HCT116 (cell line): ENCODE results near the gene LRRFIP2. TPM values are rescaled to one million over a fixed set of nuclear protein-coding genes. Genes with fewer than 3 reads are reported as not detected.

Experiments
- ATAC-seq: fragments of 200-7000 bp; cut with Tn5 transposase; 2 replicates; pipeline ENCODE4 v1.9.1; 2020; ENCODE audit warnings: mild to moderate bottlenecking, moderate library complexity
- BruUV-seq: library from RNA; stranded (reverse); fragments of 400-500 nt; replicated peaks from 2 replicates; lab custom pipeline; 2021; lab: Mats Ljungman, UMichigan
- CTCF ChIA-PET: fragments of 300-600 bp; sonication (Branson Sonifier 250); formaldehyde crosslinking; loops from one replicate; lab custom pipeline; 2021; ENCODE audit warnings: antibody characterized with exemption; lab: Charles Lee
- POLR2A ChIA-PET: fragments of 300-600, 350-600 bp; sonication (Branson Sonifier 250); formaldehyde crosslinking; loops from one replicate; lab custom pipeline; 2021; ENCODE audit warnings: antibody characterized with exemption; lab: Charles Lee
- RAD21 ChIA-PET, 2 experiments: fragments of 300-600 bp; sonication (Branson Sonifier 250); formaldehyde crosslinking; loops; one replicate each; lab custom pipeline; 2023; ENCODE audit warnings: low total read pairs in 2 of 2; ENCODE audit not compliant: uncharacterized antibody in 2 of 2, unreplicated experiment in 2 of 2, low non-redundant PET in 1 of 2; lab: Charles Lee
- DNase-seq: peaks from one replicate; pipeline ENCODE4 v3.0.0-alpha.2; 2010; ENCODE audit warnings: low read depth, low spot score
- H2AFZ ChIP-seq: fragments of 200-600 bp; shearing (Covaris generic), sonication (generic); 2 replicates; pipeline ENCODE4 v1.6.1; 2017; ENCODE audit warnings: low read depth, mixed run types, mixed read lengths, antibody characterized with exemption, low read length; ENCODE audit not compliant: poor library complexity, severe bottlenecking
- H3K27ac ChIP-seq: 2 replicates; pipeline ENCODE4 v1.5.1; 2012; ENCODE audit warnings: low read depth, low read length
- H3K27me3 ChIP-seq: fragments of 200-600 bp; sonication (generic); 2 replicates; pipeline ENCODE4 v1.6.1; 2016; ENCODE audit warnings: mixed run types, low read length, mixed read lengths; ENCODE audit not compliant: insufficient read depth
- H3K36me3 ChIP-seq, 2 experiments: fragments of 200-500 bp in 1 of 2; fragments of 200-600 bp in 1 of 2; sonication (Bioruptor generic) in 1 of 2; sonication (generic) in 1 of 2; 2 replicates each; pipeline versions ENCODE4 v1.5.1 to v1.6.1; 2014 to 2016; ENCODE audit warnings: low read length in 2 of 2, inconsistent platforms in 1 of 2, mixed read lengths in 1 of 2, mixed run types in 1 of 2; ENCODE audit not compliant: insufficient read depth in 2 of 2, control insufficient read depth in 1 of 2
- H3K4me1 ChIP-seq, 2 experiments: fragments of 200-600 bp in 1 of 2; sonication (generic) in 1 of 2; 2 replicates each; pipeline versions ENCODE4 v1.5.1 to v1.6.1; 2012 to 2017; ENCODE audit warnings: low read length in 2 of 2, inconsistent platforms in 1 of 2, mild to moderate bottlenecking in 1 of 2, mixed read lengths in 1 of 2, mixed run types in 1 of 2, moderate library complexity in 1 of 2; ENCODE audit not compliant: insufficient read depth in 2 of 2, control insufficient read depth in 1 of 2
- H3K4me2 ChIP-seq: fragments of 200-600 bp; sonication (generic); 2 replicates; pipeline ENCODE4 v1.6.1; 2017; ENCODE audit warnings: mixed run types, low read length, mixed read lengths
- H3K4me3 ChIP-seq, 2 experiments: fragments of 200-600 bp in 1 of 2; sonication (generic) in 1 of 2; replicated peaks in 1 of 2; 2 replicates each; pipeline ENCODE4 v1.5.1; 2011 to 2016; ENCODE audit warnings: low read length in 2 of 2, control low read depth in 1 of 2, low read depth in 1 of 2, mild to moderate bottlenecking in 1 of 2, mixed read lengths in 1 of 2, mixed run types in 1 of 2
- H3K79me2 ChIP-seq: fragments of 200-600 bp; sonication (generic); 2 replicates; pipeline ENCODE4 v1.6.1; 2017; ENCODE audit warnings: mild to moderate bottlenecking, mixed run types, low read length, moderate library complexity, mixed read lengths; ENCODE audit not compliant: insufficient read depth
- H3K9ac ChIP-seq: fragments of 200-600 bp; sonication (generic); 2 replicates; pipeline ENCODE4 v1.6.1; 2016; ENCODE audit warnings: low read length, mixed read lengths
- H3K9me2 ChIP-seq: fragments of 200-600 bp; sonication (generic), shearing (Covaris generic); 2 replicates; pipeline ENCODE4 v1.6.1; 2017; ENCODE audit warnings: mixed run types, mild to moderate bottlenecking, moderate library complexity; ENCODE audit not compliant: insufficient read depth
- H3K9me3 ChIP-seq, 2 experiments: fragments of 200-500 bp in 1 of 2; fragments of 200-600 bp in 1 of 2; sonication (Bioruptor generic) in 1 of 2; sonication (generic) in 1 of 2; 2 replicates each; pipeline ENCODE4 v1.6.1; 2014 to 2017; ENCODE audit warnings: low read length in 2 of 2, mixed read lengths in 2 of 2, inconsistent platforms in 1 of 2, low read depth in 1 of 2, mild to moderate bottlenecking in 1 of 2, mixed run types in 1 of 2, moderate library complexity in 1 of 2; ENCODE audit not compliant: control insufficient read depth in 1 of 2, insufficient read depth in 1 of 2
- H4K20me1 ChIP-seq: fragments of 200-600 bp; sonication (generic), shearing (Covaris generic); 2 replicates; pipeline ENCODE4 v1.6.1; 2017; ENCODE audit warnings: mixed run types, mild to moderate bottlenecking, moderate library complexity; ENCODE audit not compliant: insufficient read depth
- ATF3 ChIP-seq: IDR thresholded peaks from 2 replicates; pipeline ENCODE4 v1.6.1; 2012
- CBX3 ChIP-seq: IDR thresholded peaks from 2 replicates; pipeline ENCODE4 v1.6.1; 2012; ENCODE audit warnings: low read depth
- CEBPB ChIP-seq: IDR thresholded peaks from 2 replicates; pipeline ENCODE4 v1.6.1; 2012; ENCODE audit warnings: low read depth
- CTCF ChIP-seq, 3 experiments: fragments of 200-600 bp in 1 of 3; sonication (generic) in 1 of 3; IDR thresholded peaks in 2 of 3; conservative IDR thresholded peaks in 1 of 3; 2 replicates each; pipeline ENCODE4 v1.5.1; 2012 to 2017; ENCODE audit warnings: low read depth in 2 of 3, low read length in 2 of 3, antibody characterized with exemption in 1 of 3, borderline replicate concordance in 1 of 3, control low read depth in 1 of 3, mild to moderate bottlenecking in 1 of 3, mixed read lengths in 1 of 3, mixed run types in 1 of 3, moderate library complexity in 1 of 3; ENCODE audit not compliant: insufficient read depth in 1 of 3
- EGR1 ChIP-seq: IDR thresholded peaks from 2 replicates; pipeline ENCODE4 v1.6.1; 2012; ENCODE audit warnings: low read depth
- ELF1 ChIP-seq: IDR thresholded peaks from 2 replicates; pipeline ENCODE4 v1.6.1; 2012; ENCODE audit warnings: low read depth, borderline replicate concordance
- EZH2phosphoT487 ChIP-seq: fragments of 200-600 bp; IDR thresholded peaks from 2 replicates; pipeline ENCODE4 v1.6.1; 2018; ENCODE audit warnings: antibody characterized with exemption, borderline replicate concordance
- FOSL1 ChIP-seq: IDR thresholded peaks from 2 replicates; pipeline ENCODE4 v1.6.1; 2012; ENCODE audit warnings: low read depth
- JUND ChIP-seq: IDR thresholded peaks from 2 replicates; pipeline ENCODE4 v1.6.1; 2012
- MAX ChIP-seq: IDR thresholded peaks from 2 replicates; pipeline ENCODE4 v1.6.1; 2012
- POLR2A ChIP-seq: IDR thresholded peaks from 2 replicates; pipeline ENCODE4 v1.7.0; 2011; ENCODE audit warnings: borderline replicate concordance; ENCODE audit not compliant: insufficient read depth, insufficient read length; ENCODE audit errors: extremely low read depth
- POLR2AphosphoS5 ChIP-seq: IDR thresholded peaks from 2 replicates; pipeline ENCODE4 v1.6.1; 2011; ENCODE audit warnings: mild to moderate bottlenecking, low read depth, low read length, moderate library complexity
- RAD21 ChIP-seq: IDR thresholded peaks from 2 replicates; pipeline ENCODE4 v1.6.1; 2012; ENCODE audit warnings: low read depth, mild to moderate bottlenecking
- REST ChIP-seq: IDR thresholded peaks from 2 replicates; pipeline ENCODE4 v1.6.1; 2012; ENCODE audit warnings: low read depth
- SRF ChIP-seq: IDR thresholded peaks from 2 replicates; pipeline ENCODE4 v1.6.1; 2012; ENCODE audit warnings: low read depth
- YY1 ChIP-seq: IDR thresholded peaks from 2 replicates; pipeline ENCODE4 v1.6.1; 2011; ENCODE audit warnings: low read length, low read depth, moderate library complexity, mild to moderate bottlenecking; ENCODE audit not compliant: insufficient replicate concordance; ENCODE audit errors: extremely low read depth
- ZFX ChIP-seq: fragments of 450-650 bp; IDR thresholded peaks from 2 replicates; pipeline ENCODE4 v1.6.1; 2017
- ZNF274 ChIP-seq: fragments of 200-500 bp; sonication (Bioruptor generic); IDR thresholded peaks from 2 replicates; pipeline ENCODE4 v1.6.1; 2014; ENCODE audit warnings: mild to moderate bottlenecking, low read depth, low read length, inconsistent platforms
- intact Hi-C: fragments of 100-400 bp; cut with micrococcal nuclease; formaldehyde crosslinking; loops from 2 replicates; pipeline ENCODE4 v1.10.0; 2022
- total RNA-seq: library from RNA; stranded (reverse); gene quantifications from one replicate; pipeline ENCODE4 v1.2.1, GENCODE V29; 2021; ENCODE audit not compliant: unreplicated experiment

The LRRFIP2 gene
- total RNA-seq, 1 experiment from 2014 or later = 27.0 TPM

GRCh38 chr3:37138816-37139215 is 35.6 kb downstream of the LRRFIP2 start:
- Histone ChIP-seq H2AFZ (no peak overlapping the region), H3K9me2 (no peaks in the 10 kb centered on the region), H3K4me1 (no peaks in the 10 kb centered on the region), H3K79me2 (peaks cover 8% of the 10 kb centered on the region; the same call in 1 of the 2 replicates), H3K4me2 (no peak overlapping the region), H3K4me3 (no peak overlapping the region), H3K36me3 (no peaks in the 10 kb centered on the region), H4K20me1 (no peaks in the 10 kb centered on the region), H3K27me3 (no peaks in the 10 kb centered on the region), H3K9ac (no peak overlapping the region), H3K9me3 (no peaks in the 10 kb centered on the region), H3K27ac (no peak overlapping the region)
- POLR2A ChIA-PET = no interaction called here
- no TSS peak for BruUV-seq
- no peak for TF ChIP-seq EZH2phosphoT487
- TF ChIP-seq ATF3 = no peak
- no peak for TF ChIP-seq JUND
- no peak for TF ChIP-seq POLR2A
- CTCF ChIA-PET = no interaction called here
- ATAC-seq = no peak
- RAD21 ChIA-PET = no interaction called here
- no peak for DNase-seq
- intact Hi-C loops = no loop called here

- CTCF ChIA-PET = no interaction called here
- H4K20me1 ChIP-seq = no peaks in the 10 kb centered on the region
- H3K4me2 ChIP-seq = no peak overlapping the region
- no peaks in the 10 kb centered on the region for H3K4me1 ChIP-seq
- H3K9me2 ChIP-seq = no peaks in the 10 kb centered on the region
- no peak overlapping the region for H3K27ac ChIP-seq
- no peak overlapping the region for H3K4me3 ChIP-seq
- BruUV-seq = no TSS peak
- no peak overlapping the region for H3K9ac ChIP-seq
- peaks cover 12% of the 10 kb centered on the region; the same call in 1 of the 2 replicates for H3K79me2 ChIP-seq
- no peak overlapping the region for H2AFZ ChIP-seq
- no peak for ATAC-seq
- no peaks in the 10 kb centered on the region for H3K27me3 ChIP-seq
- intact Hi-C loops = no loop called here
- no peaks in the 10 kb centered on the region for H3K9me3 ChIP-seq
- H3K36me3 ChIP-seq = no peaks in the 10 kb centered on the region
- POLR2A ChIA-PET = no interaction called here
- TF ChIP-seq ZFX (no peak), FOSL1 (no peak), ATF3 (no peak), MAX (no peak), CBX3 (no peak), POLR2AphosphoS5 (no peak), ZNF274 (no peak), SRF (no peak), YY1 (no peak), RAD21 (no peak), CTCF (IDR thresholded peaks at IDR 0.05 in 2 of 3, conservative IDR thresholded peaks at IDR 0.05 in 1 of 3; ENCODE audit: borderline replicate concordance in 1 of 3, insufficient read depth in 1 of 3, low read depth in 2 of 3, low read length in 2 of 3) (no peak), ELF1 (no peak), REST (no peak), CEBPB (no peak), EGR1 (no peak)
- no peak for DNase-seq
- RAD21 ChIA-PET = no interaction called here
Observed at GRCh38 chr3:37137516-37137915, 36.9 kb downstream of the LRRFIP2 start.
